Measurements from ENCODE around the gene PRRT3. TPM values are rescaled to one million over a fixed set of nuclear protein-coding genes. Genes with fewer than 3 reads are reported as not detected.

Gene PRRT3
- 1.8 and 3.1 TPM in 2 replicates for total RNA-seq

GRCh38 chr3:9951962-9952805 lies at the start of gene PRRT3:
TSS of gene PRRT3 (minus strand) at chr3:9952408. CDS start at chr3:9950115, 2,293 bp downstream.

GRCh38 chr3:9933561-9934234 lies 18.5 kb downstream of the PRRT3 start, which contains the start of gene CRELD1:
TSS of gene CRELD1 (plus strand) at chr3:9933834. CDS start at chr3:9934439, 605 bp downstream.

GRCh38 chr3:9916734-9917680 lies 35.2 kb downstream of the PRRT3 start, which contains the start of gene IL17RC:
TSS of gene IL17RC (plus strand) at chr3:9917098. CDS start at chr3:9917316, 218 bp downstream.

GRCh38 chr3:9902372-9903237 lies 49.6 kb downstream of the PRRT3 start, which contains the start of gene IL17RE:
TSS of gene IL17RE (plus strand) at chr3:9902848. CDS start at chr3:9902933, 85 bp downstream.

Small RNA genes lying within 50 kb of the gene (small RNA-seq; reads per million reads assigned to genes)
- gene CYCSP10 (not detected), gene RNU6-882P (0.14 reads per million)

Other genes with a start within 250 kb of the PRRT3 start
- gene CPNE9, start 248.6 kb downstream of the PRRT3 start, total RNA-seq = not detected in 2 replicates
- gene BRPF1, start 220.7 kb downstream of the PRRT3 start, total RNA-seq = 18.5 and 18.8 TPM in 2 replicates
- 27.1 and 29.4 TPM in 2 replicates for gene OGG1, start 202.5 kb downstream of the PRRT3 start, total RNA-seq
- 1.6 and 2.5 TPM in 2 replicates for gene CAMK1, start 182.5 kb downstream of the PRRT3 start, total RNA-seq
- 71.1 and 83.3 TPM in 2 replicates for gene TADA3, start 159.9 kb downstream of the PRRT3 start, total RNA-seq
- gene ARPC4, start 159.3 kb downstream of the PRRT3 start, total RNA-seq = 159 and 256 TPM in 2 replicates
- gene TTLL3, start 142.1 kb downstream of the PRRT3 start, total RNA-seq = 24.4 and 90.3 TPM in 2 replicates
- 53.8 and 120 TPM in 2 replicates for gene RPUSD3, start 108.4 kb downstream of the PRRT3 start, total RNA-seq
- gene CIDEC, start 72.2 kb downstream of the PRRT3 start, total RNA-seq = 3.5 and 5.1 TPM in 2 replicates
- 53.0 and 72.9 TPM in 2 replicates for gene JAGN1, start 61.8 kb downstream of the PRRT3 start, total RNA-seq
- 44.7 and 50.6 TPM in 2 replicates for gene IL17RE, start 49.6 kb downstream of the PRRT3 start, total RNA-seq
- 365 and 408 TPM in 2 replicates for gene IL17RC, start 35.3 kb downstream of the PRRT3 start, total RNA-seq
- gene CRELD1, start 18.6 kb downstream of the PRRT3 start, total RNA-seq = 33.5 and 40.8 TPM in 2 replicates
- 33.4 and 41.2 TPM in 2 replicates for gene EMC3, start 34.4 kb upstream of the PRRT3 start, total RNA-seq
- 6.3 and 9.7 TPM in 2 replicates for gene FANCD2, start 74.0 kb upstream of the PRRT3 start, total RNA-seq
- not detected in 2 replicates for gene FANCD2OS, start 155.8 kb upstream of the PRRT3 start, total RNA-seq
- gene BRK1, start 163.3 kb upstream of the PRRT3 start, total RNA-seq = 95.9 and 106 TPM in 2 replicates
- 32.9 and 47.5 TPM in 2 replicates for gene VHL, start 189.4 kb upstream of the PRRT3 start, total RNA-seq
- gene IRAK2, start 212.5 kb upstream of the PRRT3 start, total RNA-seq = 0.87 and 1.6 TPM in 2 replicates

Measured in placental epithelial cell (primary cell).